ENCODE results near the gene BUD31. TPM values are rescaled to one million over a fixed set of nuclear protein-coding genes. Genes with fewer than 3 reads are reported as not detected.
A peak's percentile ranks its signal among the peaks of the same experiment; 100 is the strongest.
"Not testable (repeated sequence)": the region's sequence is repeated elsewhere in the genome, so short reads cannot be mapped to it uniquely, and the experiment has no call there.

BUD31 gene
- total RNA-seq, 1 donor from 2014 or later, result 145 TPM

DNA sequence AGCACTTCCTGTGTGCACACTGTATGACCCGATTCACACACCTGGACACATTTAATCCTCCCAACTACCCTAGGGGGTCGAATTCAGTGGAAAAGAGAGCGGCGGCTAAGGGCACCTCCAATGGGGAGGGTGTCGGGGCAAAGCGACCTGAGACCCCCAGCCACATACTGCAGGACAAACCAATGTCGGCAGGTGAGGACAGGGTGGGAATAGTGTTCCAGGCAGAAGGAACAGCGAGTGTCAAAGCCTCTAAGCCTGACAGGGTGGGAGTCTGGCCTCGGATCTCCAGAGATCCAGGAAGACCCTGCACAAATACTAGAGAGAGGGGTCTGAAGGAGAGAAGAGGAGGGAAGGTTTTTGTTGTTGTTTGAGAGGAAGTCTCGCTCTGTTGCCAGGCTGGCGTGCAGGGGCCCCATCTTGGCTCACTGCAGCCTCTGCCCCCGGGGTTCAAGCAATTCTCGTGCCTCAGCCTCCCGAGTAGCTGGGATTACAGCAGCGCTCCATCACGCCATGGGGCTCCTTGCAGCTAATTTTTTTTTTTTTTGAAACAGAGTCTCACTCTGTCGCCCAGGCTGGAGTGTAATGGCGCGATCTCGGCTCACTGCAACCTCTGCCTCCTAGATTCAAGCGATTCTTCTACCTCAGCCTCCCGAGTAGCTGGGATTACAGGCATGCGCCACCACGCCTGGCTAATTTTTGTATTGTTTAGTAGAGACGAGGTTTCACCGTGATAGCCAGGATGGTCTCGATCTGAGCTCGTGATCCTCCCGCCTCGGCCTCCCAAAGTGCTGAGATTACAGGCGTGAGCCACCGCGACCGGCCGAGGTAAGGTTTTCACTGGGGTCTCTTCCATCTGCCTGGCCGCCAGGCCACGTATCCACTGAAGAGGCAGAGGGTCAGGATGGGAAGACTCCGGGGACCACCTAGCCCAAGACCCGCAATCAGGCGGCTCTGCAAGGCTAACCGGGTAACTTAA, 35.4 kb upstream of the BUD31 start:
- Mint-ChIP-seq H3K4me1 (ENCODE audit: low read depth) (peaks cover 14% of the 10 kb centered on the region), H3K36me3 (ENCODE audit: low read depth) (peaks cover 16% of the 10 kb centered on the region), H3K27ac (peak overlapping the region; percentile 71), H3K27me3 (ENCODE audit: insufficient read depth) (no peaks in the 10 kb centered on the region), H3K4me3 (peak overlapping the region; percentile 86), H3K9me3 (no peaks in the 10 kb centered on the region)
- intact Hi-C loops (cut with micrococcal nuclease), result loop anchor here (1.0 to 5.0 kb wide), 4 partner anchors 19 to 231 kb away; partner anchors contain the start of genes ARPC1A, BUD31, PDAP1 and SMURF1
- DNase-seq (ENCODE audit: low spot score), result no peak

GRCh38 chr7:99374111-99375064, 34.4 kb upstream of the BUD31 start, which contains the start of gene ARPC1B:
TSS of gene ARPC1B (plus strand) at chr7:99374730. CDS start at chr7:99385715, 10,985 bp downstream.
- Mint-ChIP-seq H3K27me3 (ENCODE audit: insufficient read depth) (no peaks in the 10 kb centered on the region), H3K4me1 (ENCODE audit: low read depth) (peaks cover 15% of the 10 kb centered on the region), H3K36me3 (ENCODE audit: low read depth) (peaks cover 13% of the 10 kb centered on the region), H3K27ac (peak within 1 kb of the TSS; percentile 72), H3K4me3 (peak within 1 kb of the TSS; percentile 86), H3K9me3 (no peaks in the 10 kb centered on the region)
- intact Hi-C loops (cut with micrococcal nuclease), result loop anchor here (1.0 to 5.0 kb wide), 4 partner anchors 18 to 232 kb away; partner anchors contain the start of genes ARPC1A, BUD31, PDAP1 and SMURF1
- peak; percentile 77 for DNase-seq (ENCODE audit: low spot score)

- Mint-ChIP-seq H3K9me3 (no peaks in the 10 kb centered on the region), H3K27me3 (ENCODE audit: insufficient read depth) (no peaks in the 10 kb centered on the region), H3K4me3 (peak overlapping the region; percentile 83), H3K4me1 (ENCODE audit: low read depth) (peaks cover 15% of the 10 kb centered on the region), H3K27ac (peak overlapping the region; percentile 67), H3K36me3 (ENCODE audit: low read depth) (peaks cover 17% of the 10 kb centered on the region)
- intact Hi-C loops (cut with micrococcal nuclease), result loop anchor here (2.0 kb wide), 1 partner anchor 18 kb away; no protein-coding TSS in a partner anchor
- DNase-seq (ENCODE audit: low spot score), result peak; percentile 67
Measured at GRCh38 chr7:99375070-99375807, 33.5 kb upstream of the BUD31 start.

GRCh38 chr7:99379043-99379577, 29.7 kb upstream of the BUD31 start:
- Mint-ChIP-seq H3K27ac (peak overlapping the region; percentile 91), H3K4me3 (peak overlapping the region; percentile 86), H3K36me3 (ENCODE audit: low read depth) (peaks cover 31% of the 10 kb centered on the region), H3K4me1 (ENCODE audit: low read depth) (peaks cover 34% of the 10 kb centered on the region), H3K27me3 (ENCODE audit: insufficient read depth) (no peaks in the 10 kb centered on the region), H3K9me3 (no peaks in the 10 kb centered on the region)
- intact Hi-C loops (cut with micrococcal nuclease), result no loop called here
- DNase-seq (ENCODE audit: low spot score), result peak; percentile 36

DNA sequence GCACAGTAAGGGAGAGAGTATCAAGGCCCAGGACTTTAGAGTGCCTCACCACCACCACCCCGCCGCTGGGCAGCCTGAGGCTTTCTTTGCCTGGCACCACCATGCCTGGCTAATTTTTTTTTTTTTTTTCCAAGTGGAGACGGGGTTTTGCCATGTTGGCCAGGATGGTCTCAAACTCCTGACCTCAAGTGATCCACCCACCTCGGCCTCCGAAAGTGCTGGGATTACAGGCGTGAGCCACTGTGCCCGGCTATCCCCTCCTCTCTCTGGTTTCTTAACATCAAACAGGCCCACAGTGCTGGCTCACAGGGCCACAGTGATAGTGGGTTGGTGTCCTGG, 29.1 kb upstream of the BUD31 start:
- H3K9me3 Mint-ChIP-seq; DNase-seq (ENCODE audit: low spot score); H3K27me3 Mint-ChIP-seq (ENCODE audit: insufficient read depth): not testable (repeated sequence)
- intact Hi-C loops (cut with micrococcal nuclease), result loop anchor here (2.0 kb wide), 4 partner anchors 49 to 179 kb away; partner anchors contain the start of genes CPSF4, PTCD1, ZKSCAN5 and ZNF655
- H3K36me3 Mint-ChIP-seq (ENCODE audit: low read depth), result peaks cover 31% of the 10 kb centered on the region
- H3K4me1 Mint-ChIP-seq (ENCODE audit: low read depth), result peaks cover 34% of the 10 kb centered on the region
- H3K27ac Mint-ChIP-seq, result peak overlapping the region; percentile 91
- H3K4me3 Mint-ChIP-seq, result peak overlapping the region; percentile 86

DNA sequence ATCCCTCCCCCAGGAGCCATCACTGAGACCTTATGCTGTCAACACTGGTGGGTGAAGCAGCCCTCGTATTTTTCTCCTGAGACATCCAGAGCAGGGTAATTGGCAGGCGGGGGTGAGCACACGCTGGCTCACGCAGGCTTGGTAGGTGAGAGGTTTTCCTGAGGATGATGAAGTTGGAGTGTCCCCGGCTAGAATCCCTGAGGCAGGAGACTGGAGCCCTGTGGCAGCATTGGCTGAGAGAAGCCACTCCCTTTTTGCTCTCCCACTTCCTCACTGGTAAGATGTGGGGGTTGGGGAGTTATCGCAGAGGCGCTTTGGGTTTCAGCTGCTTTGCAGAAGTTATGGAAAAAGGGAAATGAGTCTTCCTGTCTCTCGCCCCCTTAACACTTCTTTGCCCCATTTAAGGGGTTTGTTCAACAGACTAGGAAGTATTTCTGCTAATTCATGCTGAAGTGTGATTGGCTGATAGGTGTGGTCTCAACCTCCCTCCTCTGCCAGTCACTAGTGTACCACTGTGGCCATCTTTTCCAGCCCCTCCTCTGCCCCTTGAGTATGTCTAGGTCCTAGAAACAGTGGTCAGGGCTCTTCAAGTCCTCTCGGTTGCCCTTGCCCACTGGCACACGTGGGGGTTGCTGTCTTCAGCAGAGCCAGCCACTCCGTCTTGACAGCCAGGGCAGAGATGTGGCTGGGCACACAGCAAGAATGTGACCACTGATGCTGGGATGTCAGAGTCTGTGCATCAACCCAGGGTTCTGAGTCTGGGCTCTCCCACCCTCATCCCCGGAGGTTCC, 28.5 kb upstream of the BUD31 start:
- H3K4me3 Mint-ChIP-seq, result peak overlapping the region; percentile 86
- peak; percentile 26 for DNase-seq (ENCODE audit: low spot score)
- intact Hi-C loops (cut with micrococcal nuclease), result loop anchor here (2.0 kb wide), 4 partner anchors 49 to 179 kb away; partner anchors contain the start of genes CPSF4, PTCD1, ZKSCAN5 and ZNF655
- no peaks in the 10 kb centered on the region for H3K27me3 Mint-ChIP-seq (ENCODE audit: insufficient read depth)
- H3K27ac Mint-ChIP-seq, result peak overlapping the region; percentile 91
- H3K36me3 Mint-ChIP-seq (ENCODE audit: low read depth), result peaks cover 31% of the 10 kb centered on the region
- H3K9me3 Mint-ChIP-seq, result no peaks in the 10 kb centered on the region
- H3K4me1 Mint-ChIP-seq (ENCODE audit: low read depth), result peaks cover 34% of the 10 kb centered on the region

- Mint-ChIP-seq H3K9me3 (no peaks in the 10 kb centered on the region), H3K4me1 (ENCODE audit: low read depth) (peaks cover 34% of the 10 kb centered on the region), H3K4me3 (peak overlapping the region; percentile 86), H3K27ac (peak overlapping the region; percentile 91), H3K36me3 (ENCODE audit: low read depth) (peaks cover 34% of the 10 kb centered on the region), H3K27me3 (ENCODE audit: insufficient read depth) (no peaks in the 10 kb centered on the region)
- intact Hi-C loops (cut with micrococcal nuclease), result loop anchor here (1.0 to 2.0 kb wide), 6 partner anchors 11 to 178 kb away; partner anchors contain the start of genes BUD31, CPSF4, PDAP1 and PTCD1
- peak; percentile 89 for DNase-seq (ENCODE audit: low spot score)
Measured at GRCh38 chr7:99380823-99381663, 27.7 kb upstream of the BUD31 start.

- H3K36me3 Mint-ChIP-seq (ENCODE audit: low read depth), result peaks cover 39% of the 10 kb centered on the region
- no peaks in the 10 kb centered on the region for H3K9me3 Mint-ChIP-seq
- intact Hi-C loops (cut with micrococcal nuclease), result loop anchor here (1.0 to 2.0 kb wide), 6 partner anchors 11 to 177 kb away; partner anchors contain the start of genes BUD31, CPSF4, PDAP1 and PTCD1
- H3K27ac Mint-ChIP-seq, result peak overlapping the region; percentile 91
- peaks cover 34% of the 10 kb centered on the region for H3K4me1 Mint-ChIP-seq (ENCODE audit: low read depth)
- no peak for DNase-seq (ENCODE audit: low spot score)
- H3K27me3 Mint-ChIP-seq (ENCODE audit: insufficient read depth), result no peaks in the 10 kb centered on the region
- peak overlapping the region; percentile 86 for H3K4me3 Mint-ChIP-seq
Measured at GRCh38 chr7:99381664-99382075, 27.1 kb upstream of the BUD31 start.

DNA sequence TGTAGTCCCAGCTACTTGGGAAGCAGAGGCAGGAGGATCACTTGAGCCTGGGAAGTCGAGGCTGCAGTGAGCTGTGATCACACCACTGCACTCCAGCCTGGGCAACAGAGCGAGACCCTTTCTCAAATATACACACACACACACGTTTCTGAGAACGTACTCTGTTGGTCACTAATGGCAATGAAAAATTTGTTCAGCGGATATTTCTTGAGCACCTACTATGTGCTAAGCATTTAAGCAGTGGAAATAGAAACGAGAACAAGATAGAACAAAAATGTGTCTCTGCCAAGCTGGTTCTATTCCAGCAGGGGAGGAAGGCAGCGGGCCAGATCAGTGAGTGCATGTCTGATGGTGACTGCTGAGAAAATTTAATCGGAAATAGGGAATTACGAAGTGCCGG, 25.6 kb upstream of the BUD31 start:
- Mint-ChIP-seq H3K27ac (peak overlapping the region; percentile 41), H3K9me3 (no peaks in the 10 kb centered on the region), H3K27me3 (ENCODE audit: insufficient read depth) (no peaks in the 10 kb centered on the region), H3K4me3 (no peak overlapping the region), H3K36me3 (ENCODE audit: low read depth) (peaks cover 38% of the 10 kb centered on the region), H3K4me1 (ENCODE audit: low read depth) (peaks cover 34% of the 10 kb centered on the region)
- no peak for DNase-seq (ENCODE audit: low spot score)
- intact Hi-C loops (cut with micrococcal nuclease), result no loop called here

GRCh38 chr7:99383791-99384370, 24.9 kb upstream of the BUD31 start:
- no peak for DNase-seq (ENCODE audit: low spot score)
- peaks cover 40% of the 10 kb centered on the region for H3K36me3 Mint-ChIP-seq (ENCODE audit: low read depth)
- H3K9me3 Mint-ChIP-seq, result no peaks in the 10 kb centered on the region
- H3K27ac Mint-ChIP-seq, result peak overlapping the region; percentile 41
- H3K4me3 Mint-ChIP-seq, result no peak overlapping the region
- H3K27me3 Mint-ChIP-seq (ENCODE audit: insufficient read depth), result no peaks in the 10 kb centered on the region
- H3K4me1 Mint-ChIP-seq (ENCODE audit: low read depth), result peaks cover 33% of the 10 kb centered on the region
- intact Hi-C loops (cut with micrococcal nuclease), result no loop called here
